Erythroblast (primary cell): ENCODE measurements around the gene GTF2A1L.

Experiments
- GATA1 ChIP-seq: IDR thresholded peaks from 2 replicates; pipeline ENCODE4 v1.6.1; 2011; ENCODE audit warnings: low read depth, mild to moderate bottlenecking, control low read depth, low read length, moderate library complexity
- POLR2A ChIP-seq: IDR thresholded peaks from 2 replicates; pipeline ENCODE4 v1.6.1; 2011; ENCODE audit warnings: mild to moderate bottlenecking, low read length

DNA sequence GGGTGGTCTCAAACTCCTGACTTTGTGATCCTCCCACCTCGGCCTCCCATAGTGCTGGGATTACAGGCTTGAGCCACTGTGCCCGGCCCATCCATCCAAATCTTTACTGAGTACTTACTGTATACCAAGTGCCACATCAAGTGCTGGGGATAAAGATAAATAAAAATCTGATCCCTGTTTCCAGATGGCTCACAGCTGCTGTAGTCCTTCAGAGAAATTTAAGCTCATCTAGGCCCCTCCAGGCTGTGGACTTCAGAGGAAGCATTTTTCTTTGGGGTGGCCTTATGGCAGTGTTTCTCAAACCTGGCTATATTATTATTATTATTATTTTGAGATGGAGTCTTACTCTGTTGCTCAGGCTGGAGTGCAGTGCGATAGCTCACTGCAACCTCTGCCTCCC, 33.7 kb upstream of the GTF2A1L start:
- TF ChIP-seq POLR2A (no peak), GATA1 (no peak)
